Measurements from ENCODE around the gene NELFB.

Gene NELFB

DNA sequence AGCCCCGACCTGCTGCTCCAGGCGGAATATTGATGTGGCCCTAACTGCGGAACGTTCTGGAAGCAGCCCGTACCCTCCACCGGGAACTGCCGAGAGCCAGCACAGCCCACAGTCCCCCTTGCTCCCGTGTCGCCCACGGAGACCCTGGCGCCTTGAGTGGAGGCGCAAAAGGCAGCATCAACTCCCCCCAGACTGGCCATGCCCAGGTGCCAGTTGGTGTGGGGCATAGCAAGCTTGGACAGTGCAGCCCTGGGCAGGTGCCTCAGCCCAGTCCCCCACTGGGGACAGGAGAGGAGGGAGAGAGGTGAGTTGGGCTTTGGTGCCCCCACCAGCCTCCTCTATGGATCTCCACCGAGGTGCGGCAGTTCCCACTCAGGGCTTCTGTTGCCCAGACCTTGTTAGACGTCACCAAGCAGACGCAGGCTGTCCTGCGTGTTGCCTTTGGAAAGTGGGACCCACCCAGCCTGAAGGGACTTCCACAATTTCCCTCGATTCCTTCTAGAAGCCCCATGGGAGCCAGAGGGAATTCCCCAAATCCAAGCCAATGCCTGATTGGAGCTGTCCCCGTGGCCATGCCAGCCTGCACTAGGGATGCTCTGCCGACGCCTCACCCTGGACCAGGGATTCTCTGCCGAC is 66.7 kb downstream of the NELFB start:
- Histone ChIP-seq H2AK5ac (ENCODE audit: low read depth, low read length) (peak overlapping the region; percentile 96), H3K27ac (replicated peaks; ENCODE audit: low read length) (no peak overlapping the region), H2AFZ (ENCODE audit: low read length) (no peak overlapping the region), H3K4ac (ENCODE audit: low read length) (no peak overlapping the region), H2BK12ac (ENCODE audit: low read length) (peak overlapping the region; percentile 30), H2BK5ac (ENCODE audit: low read length) (no peak overlapping the region), H3K79me1 (ENCODE audit: low read depth, low read length) (peaks cover 2% of the 10 kb centered on the region), H4K91ac (ENCODE audit: low read depth, low read length, poor library complexity) (no peak overlapping the region), H2BK15ac (ENCODE audit: low read length) (peak overlapping the region; percentile 54), H2BK120ac (ENCODE audit: low read depth, low read length) (no peak overlapping the region), H3K18ac (ENCODE audit: low read length) (peak overlapping the region; percentile 55), H3K36me3 (replicated peaks in 1 of 2; ENCODE audit: control insufficient read depth in 2 of 2, insufficient read depth in 2 of 2, low read length in 2 of 2) (no peaks in the 10 kb centered on the region), H3K9me3 (replicated peaks in 1 of 2; ENCODE audit: control insufficient read depth in 2 of 2, insufficient read depth in 1 of 2, low read depth in 1 of 2, low read length in 2 of 2) (peaks cover 0 to 6% of the 10 kb centered on the region in 2 donors), H3K14ac (ENCODE audit: low read length) (peak overlapping the region; percentile 56), H3K27me3 (ENCODE audit: control insufficient read depth in 3 of 3, insufficient read depth in 3 of 3, low read depth in 1 of 3, low read length in 3 of 3) (no peaks in the 10 kb centered on the region), H4K8ac (ENCODE audit: low read depth, low read length) (no peak overlapping the region), H3K4me3 (ENCODE audit: low read length in 2 of 2) (no peak overlapping the region), H3K23ac (ENCODE audit: low read depth, low read length, poor library complexity) (no peak overlapping the region), H3K9ac (ENCODE audit: low read depth, low read length, poor library complexity) (no peak overlapping the region), H3K4me2 (ENCODE audit: insufficient read depth, low read length, poor library complexity, severe bottlenecking) (no peak overlapping the region), H3K4me1 (ENCODE audit: control insufficient read depth in 2 of 2, insufficient read depth in 1 of 2, low read depth in 1 of 2, low read length in 2 of 2) (peaks cover 17 to 20% of the 10 kb centered on the region in 2 donors)
- WGBS, 2 donors (ENCODE audit: extremely low coverage in 2 of 2, insufficient read length in 2 of 2, insufficient replicate concordance in 1 of 2) = no CpG with 5 or more reads among the region's 22 CpGs
- DNase-seq (ENCODE audit: low spot score) = no peak

Data from neuronal stem cell (in vitro differentiated cells).